ENCODE measurements around the gene GNA15.

DNA sequence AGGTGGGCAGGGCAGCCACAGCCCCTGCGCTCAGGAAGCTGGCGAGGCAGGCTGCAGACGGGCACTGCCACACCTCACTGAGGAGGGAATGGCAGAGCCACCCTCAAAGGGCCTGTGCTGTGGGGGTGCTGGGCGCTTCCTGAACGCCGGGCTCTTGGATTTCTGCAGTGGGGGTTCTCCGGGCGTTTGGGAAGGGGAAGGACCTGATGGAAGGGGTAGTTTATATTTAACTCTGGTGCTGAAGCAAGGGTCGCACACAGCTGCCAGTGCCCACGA lies 31.2 kb upstream of the GNA15 start:
- TF ChIP-seq, protein P1, sequence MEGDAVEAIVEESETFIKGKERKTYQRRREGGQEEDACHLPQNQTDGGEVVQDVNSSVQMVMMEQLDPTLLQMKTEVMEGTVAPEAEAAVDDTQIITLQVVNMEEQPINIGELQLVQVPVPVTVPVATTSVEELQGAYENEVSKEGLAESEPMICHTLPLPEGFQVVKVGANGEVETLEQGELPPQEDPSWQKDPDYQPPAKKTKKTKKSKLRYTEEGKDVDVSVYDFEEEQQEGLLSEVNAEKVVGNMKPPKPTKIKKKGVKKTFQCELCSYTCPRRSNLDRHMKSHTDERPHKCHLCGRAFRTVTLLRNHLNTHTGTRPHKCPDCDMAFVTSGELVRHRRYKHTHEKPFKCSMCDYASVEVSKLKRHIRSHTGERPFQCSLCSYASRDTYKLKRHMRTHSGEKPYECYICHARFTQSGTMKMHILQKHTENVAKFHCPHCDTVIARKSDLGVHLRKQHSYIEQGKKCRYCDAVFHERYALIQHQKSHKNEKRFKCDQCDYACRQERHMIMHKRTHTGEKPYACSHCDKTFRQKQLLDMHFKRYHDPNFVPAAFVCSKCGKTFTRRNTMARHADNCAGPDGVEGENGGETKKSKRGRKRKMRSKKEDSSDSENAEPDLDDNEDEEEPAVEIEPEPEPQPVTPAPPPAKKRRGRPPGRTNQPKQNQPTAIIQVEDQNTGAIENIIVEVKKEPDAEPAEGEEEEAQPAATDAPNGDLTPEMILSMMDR (IDR thresholded peaks at IDR 0.05): no peak
- TF ChIP-seq POLR2A (IDR thresholded peaks at IDR 0.05): no peak
